Gastroesophageal sphincter (tissue), 4 donors: ENCODE results near the gene NEK7. TPM values are rescaled to one million over a fixed set of nuclear protein-coding genes. Genes with fewer than 3 reads are reported as not detected.
"Not testable (repeated sequence)": the region's sequence is repeated elsewhere in the genome, so short reads cannot be mapped to it uniquely, and the experiment has no call there.

Experiments
- ATAC-seq: fragments of 150-250 bp; one replicate; pipeline ENCODE4 v1.9.1; 2016; ENCODE audit warnings: mild to moderate bottlenecking, moderate library complexity
- H3K27ac ChIP-seq, 4 donors: fragments of 200-600 bp; sonication (generic) in 3 of 4; 1 replicate in 3 of 4; 2 replicates in 1 of 4; pipeline ENCODE4 v1.5.1; 2016 to 2019
- H3K27me3 ChIP-seq: fragments of 200-600 bp; sonication (generic); one replicate; pipeline ENCODE4 v1.5.1; 2019
- H3K36me3 ChIP-seq, 2 donors: fragments of 200-600 bp; sonication (generic); one replicate each; pipeline ENCODE4 v1.5.1; 2019; ENCODE audit warnings: control low read depth in 1 of 2
- H3K4me1 ChIP-seq, 3 donors: fragments of 200-600 bp; sonication (generic); 1 replicate in 2 of 3; 2 replicates in 1 of 3; pipeline ENCODE4 v1.5.1; 2016 to 2019; ENCODE audit warnings: control low read depth in 2 of 3
- H3K4me3 ChIP-seq, 2 donors: fragments of 200-600 bp; sonication (generic); one replicate each; pipeline ENCODE4 v1.5.1; 2019; ENCODE audit warnings: mild to moderate bottlenecking in 1 of 2, moderate library complexity in 1 of 2
- H3K9me3 ChIP-seq, 3 donors: fragments of 200-600 bp; sonication (generic); one replicate each; pipeline ENCODE4 v1.5.1; 2017 to 2019; ENCODE audit warnings: control low read depth in 2 of 3
- EP300 ChIP-seq: sonication (generic); formaldehyde crosslinking; IDR thresholded peaks from one replicate; pipeline ENCODE4 v1.6.1; 2017; ENCODE audit warnings: antibody characterized with exemption, mild to moderate bottlenecking
- POLR2A ChIP-seq, 2 donors: fragments of 450-650 bp; IDR thresholded peaks; one replicate each; pipeline ENCODE4 v1.6.1; 2017; ENCODE audit warnings: antibody characterized with exemption in 2 of 2, mild to moderate bottlenecking in 2 of 2, moderate library complexity in 1 of 2
- POLR2AphosphoS5 ChIP-seq: sonication (generic); formaldehyde crosslinking; IDR thresholded peaks from one replicate; pipeline ENCODE4 v1.6.1; 2017; ENCODE audit warnings: antibody characterized with exemption
- WGBS, 2 donors: methylation state at CpG; one replicate each; pipeline ENCODE4 v1.1.5; 2018; ENCODE audit warnings: low coverage in 1 of 2; 5-methylcytosine and 5-hydroxymethylcytosine counted together
- total RNA-seq, 4 donors: library from RNA; depleted of rRNA; stranded (reverse); fragments of >200 nt; gene quantifications; one replicate each; pipeline ENCODE4 v1.1.0, GENCODE V29; 2016
- TF ChIP-seq, protein P1 (sequence below), 4 experiments: fragments of 200-600 bp in 2 of 4; fragments of 450-650 bp in 2 of 4; sonication (generic) in 1 of 4; IDR thresholded peaks; one replicate each; pipeline ENCODE4 v1.5.1; 2017 to 2019; ENCODE audit warnings: antibody characterized with exemption in 4 of 4, mild to moderate bottlenecking in 2 of 4, moderate library complexity in 2 of 4

The NEK7 gene
- total RNA-seq, 4 donors from 2014 or later: 114 to 250 (median 181) TPM

DNA sequence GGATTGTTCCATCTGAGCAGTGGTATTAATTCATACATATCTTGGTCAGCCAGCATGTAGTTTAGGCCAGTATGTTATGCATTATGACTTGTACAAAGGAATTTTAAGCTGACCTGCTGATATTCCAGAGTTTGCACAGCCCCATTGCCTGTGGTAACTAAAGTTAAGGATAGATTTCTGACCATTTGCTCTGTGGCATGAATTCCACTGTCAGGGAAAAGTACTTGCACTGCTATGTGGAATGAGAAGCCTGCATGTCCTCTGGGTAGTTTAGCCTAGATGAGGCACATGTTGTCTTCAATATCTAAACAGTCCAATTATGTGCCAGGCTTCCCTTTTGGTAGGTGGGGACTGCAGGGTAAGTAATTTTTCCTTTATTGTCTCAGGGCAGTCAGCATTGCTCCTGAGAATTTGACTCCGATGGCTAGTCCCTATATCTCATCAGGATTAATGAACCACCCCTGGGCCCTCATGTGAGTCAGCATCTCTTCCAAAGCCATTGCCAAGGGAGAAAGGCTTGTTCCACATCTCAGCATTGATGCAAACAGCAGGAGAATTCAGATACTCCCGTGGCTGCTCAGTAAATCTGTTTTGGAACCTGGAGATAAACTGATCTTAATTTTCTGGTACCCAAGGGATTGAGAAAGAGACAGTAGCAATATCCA is 30.2 kb downstream of the NEK7 start:
- H3K27me3 ChIP-seq: no peaks in the 10 kb centered on the region
- TF ChIP-seq, protein P1, sequence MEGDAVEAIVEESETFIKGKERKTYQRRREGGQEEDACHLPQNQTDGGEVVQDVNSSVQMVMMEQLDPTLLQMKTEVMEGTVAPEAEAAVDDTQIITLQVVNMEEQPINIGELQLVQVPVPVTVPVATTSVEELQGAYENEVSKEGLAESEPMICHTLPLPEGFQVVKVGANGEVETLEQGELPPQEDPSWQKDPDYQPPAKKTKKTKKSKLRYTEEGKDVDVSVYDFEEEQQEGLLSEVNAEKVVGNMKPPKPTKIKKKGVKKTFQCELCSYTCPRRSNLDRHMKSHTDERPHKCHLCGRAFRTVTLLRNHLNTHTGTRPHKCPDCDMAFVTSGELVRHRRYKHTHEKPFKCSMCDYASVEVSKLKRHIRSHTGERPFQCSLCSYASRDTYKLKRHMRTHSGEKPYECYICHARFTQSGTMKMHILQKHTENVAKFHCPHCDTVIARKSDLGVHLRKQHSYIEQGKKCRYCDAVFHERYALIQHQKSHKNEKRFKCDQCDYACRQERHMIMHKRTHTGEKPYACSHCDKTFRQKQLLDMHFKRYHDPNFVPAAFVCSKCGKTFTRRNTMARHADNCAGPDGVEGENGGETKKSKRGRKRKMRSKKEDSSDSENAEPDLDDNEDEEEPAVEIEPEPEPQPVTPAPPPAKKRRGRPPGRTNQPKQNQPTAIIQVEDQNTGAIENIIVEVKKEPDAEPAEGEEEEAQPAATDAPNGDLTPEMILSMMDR (IDR thresholded peaks at IDR 0.05): no peak
- no peak for TF ChIP-seq POLR2AphosphoS5
- TF ChIP-seq POLR2A (IDR thresholded peaks at IDR 0.05): no peak
- no peak for TF ChIP-seq EP300
- no peak for ATAC-seq
- H3K4me3 ChIP-seq: no peak overlapping the region
- no peaks in the 10 kb centered on the region for H3K36me3 ChIP-seq
- H3K4me1 ChIP-seq: peaks cover 0 to 39% (median 4%) of the 10 kb centered on the region in 3 donors
- H3K27ac ChIP-seq: no peak overlapping the region
- 67 to 75% methylated on average over 2 of the region's 2 CpGs for WGBS, 2 donors
- no peaks in the 10 kb centered on the region for H3K9me3 ChIP-seq

DNA sequence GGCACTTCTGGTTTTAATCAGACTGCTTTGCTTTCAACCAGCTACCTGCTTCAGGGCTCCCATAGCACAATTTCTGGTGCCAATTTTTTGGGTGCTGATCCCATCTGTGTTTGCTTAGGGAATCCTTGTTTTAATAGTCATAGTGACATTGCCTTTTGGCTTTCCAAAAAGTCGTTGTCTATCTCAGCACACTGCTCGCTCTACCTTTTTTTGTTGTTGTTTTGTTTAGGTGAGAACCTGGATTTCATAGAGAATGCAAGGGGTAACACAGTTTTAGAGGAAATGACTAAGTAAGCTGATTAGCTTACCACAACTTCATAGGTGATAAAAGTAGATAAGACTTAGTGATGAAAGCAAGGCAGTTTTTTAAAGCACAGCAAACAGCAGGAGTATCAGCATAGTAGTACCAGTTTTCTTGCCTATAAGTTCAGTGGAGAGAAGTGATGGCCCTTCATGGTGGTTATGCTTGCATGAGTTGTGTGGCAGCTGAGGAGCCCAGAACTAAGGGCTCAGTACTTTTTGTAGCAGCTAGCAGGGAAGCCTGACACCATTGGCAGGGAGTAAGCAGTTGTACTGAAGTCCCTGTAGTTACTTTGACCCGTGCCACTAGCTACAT is 31.3 kb downstream of the NEK7 start:
- H3K27me3 ChIP-seq: no peaks in the 10 kb centered on the region
- TF ChIP-seq POLR2A (IDR thresholded peaks at IDR 0.05) (no peak), POLR2AphosphoS5 (no peak), EP300 (no peak)
- TF ChIP-seq, protein P1 (IDR thresholded peaks at IDR 0.05): no peak
- H3K4me3 ChIP-seq: no peak overlapping the region
- ATAC-seq: no peak
- H3K27ac ChIP-seq: no peak overlapping the region
- H3K9me3 ChIP-seq: no peaks in the 10 kb centered on the region
- H3K4me1 ChIP-seq: peaks cover 0 to 39% (median 4%) of the 10 kb centered on the region in 3 donors
- whole genome bisulfite sequencing, 2 donors: 56 to 95% methylated on average over 3 of the region's 3 CpGs
- H3K36me3 ChIP-seq: no peaks in the 10 kb centered on the region

DNA sequence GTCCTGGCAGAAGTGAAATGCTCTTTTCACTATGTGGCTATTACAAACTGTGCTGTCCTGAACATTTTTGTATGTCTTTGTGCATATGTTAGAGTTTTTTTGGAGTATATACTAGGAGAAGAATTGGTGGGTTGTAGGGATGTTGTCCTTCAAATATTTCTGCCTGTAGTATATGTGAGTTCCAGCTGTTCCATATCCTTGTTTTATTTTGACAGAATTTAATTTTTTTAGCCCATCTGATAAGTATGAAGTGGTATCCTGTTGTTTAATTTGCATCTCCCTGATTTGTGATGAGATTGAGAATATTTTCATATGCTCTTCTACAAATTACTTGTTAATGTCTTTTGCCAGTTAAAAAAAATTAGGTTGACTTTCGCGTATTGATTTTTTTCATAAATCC is 34.3 kb downstream of the NEK7 start:
- TF ChIP-seq POLR2AphosphoS5 (no peak), POLR2A (IDR thresholded peaks at IDR 0.05) (no peak)
- ATAC-seq: no peak
- no peaks in the 10 kb centered on the region for H3K27me3 ChIP-seq
- no peak overlapping the region for H3K27ac ChIP-seq
- no peaks in the 10 kb centered on the region for H3K36me3 ChIP-seq
- peaks cover 0 to 40% (median 4%) of the 10 kb centered on the region in 3 donors for H3K4me1 ChIP-seq
- H3K4me3 ChIP-seq: no peak overlapping the region
- H3K9me3 ChIP-seq: no peaks in the 10 kb centered on the region
- whole genome bisulfite sequencing, 2 donors: 93 to 94% methylated on average over 2 of the region's 2 CpGs

DNA sequence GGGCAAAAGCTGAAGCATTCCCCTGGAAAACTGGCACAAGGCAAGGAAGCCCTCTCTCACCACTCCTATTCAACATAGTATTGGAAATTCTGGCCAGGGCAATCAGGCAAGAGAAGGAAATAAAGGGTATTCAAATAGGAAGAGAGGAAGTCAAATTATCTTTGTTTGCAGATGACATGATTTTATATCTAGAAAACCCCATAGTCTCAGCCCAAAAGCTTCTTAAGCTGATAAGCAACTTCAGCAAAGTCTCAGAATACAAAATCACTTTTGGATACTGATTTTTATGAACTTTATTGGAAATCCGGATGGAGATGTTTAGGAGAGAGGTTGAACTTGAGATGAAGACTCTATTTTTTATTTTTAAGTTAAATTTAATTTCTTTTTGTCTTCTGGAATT is 37.1 kb downstream of the NEK7 start:
- H3K27me3 ChIP-seq, H3K36me3 ChIP-seq, H3K9me3 ChIP-seq, H3K4me3 ChIP-seq, ATAC-seq, H3K27ac ChIP-seq: not testable (repeated sequence)
- 17 to 87% methylated on average over 1 of the region's 1 CpG for WGBS, 2 donors
- peaks cover 0 to 33% (median 9%) of the 10 kb centered on the region in 3 donors for H3K4me1 ChIP-seq

DNA sequence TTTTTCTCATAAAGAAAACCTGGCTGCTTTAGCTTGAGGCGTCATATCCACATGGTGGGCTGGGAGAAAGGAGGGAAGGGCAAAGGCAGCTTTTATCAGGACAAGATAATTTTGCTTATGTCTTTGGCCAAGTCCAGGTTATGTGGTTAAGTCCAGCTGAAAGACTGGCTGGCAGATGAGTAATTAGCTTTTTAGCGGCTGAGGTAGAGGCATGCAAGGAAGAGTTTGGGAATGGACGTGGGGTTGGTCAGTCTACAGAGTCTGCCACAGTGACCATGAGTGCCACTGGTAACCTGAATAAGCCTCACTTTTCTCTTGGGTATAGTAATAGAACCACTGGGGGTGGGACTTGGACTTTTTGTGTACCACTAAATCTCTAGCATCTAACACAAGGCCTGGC is 39.8 kb downstream of the NEK7 start:
- no peak for TF ChIP-seq POLR2AphosphoS5
- TF ChIP-seq, protein P1 (IDR thresholded peaks at IDR 0.05): no peak
- TF ChIP-seq EP300: no peak
- TF ChIP-seq POLR2A (IDR thresholded peaks at IDR 0.05): no peak
- Histone ChIP-seq H3K4me1 (peaks cover 2 to 45% (median 13%) of the 10 kb centered on the region in 3 donors), H3K27me3 (no peaks in the 10 kb centered on the region), H3K4me3 (no peak overlapping the region), H3K9me3 (no peaks in the 10 kb centered on the region), H3K36me3 (no peaks in the 10 kb centered on the region), H3K27ac (no peak overlapping the region)
- WGBS, 2 donors: 59 to 93% methylated on average over 2 of the region's 3 CpGs
- ATAC-seq: no peak

DNA sequence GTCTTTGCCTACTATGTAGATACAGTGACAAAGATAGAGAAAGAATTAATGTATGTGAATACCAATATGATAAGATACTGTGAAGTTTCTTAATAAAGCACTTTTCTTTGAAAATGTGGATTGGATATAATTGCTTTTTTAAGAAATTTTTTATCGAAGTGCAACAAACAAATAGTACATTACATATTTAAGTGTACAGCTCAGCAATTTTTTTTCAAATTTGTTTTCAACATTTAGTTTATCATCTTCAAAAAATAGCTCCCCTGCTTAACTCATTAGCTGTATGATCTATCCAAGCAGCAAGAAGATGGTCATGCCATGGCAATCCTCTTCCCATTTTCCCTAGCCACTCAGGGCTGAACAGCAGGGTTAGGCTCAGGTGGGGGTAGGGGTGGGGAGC is 40.5 kb downstream of the NEK7 start:
- Histone ChIP-seq H3K9me3 (no peaks in the 10 kb centered on the region), H3K4me3 (no peak overlapping the region), H3K27ac (no peak overlapping the region), H3K27me3 (no peaks in the 10 kb centered on the region), H3K36me3 (no peaks in the 10 kb centered on the region), H3K4me1 (peaks cover 2 to 51% (median 18%) of the 10 kb centered on the region in 3 donors)
- WGBS, 2 donors: 100% methylated on average over 1 of the region's 1 CpG
- no peak for ATAC-seq
- TF ChIP-seq, protein P1 (IDR thresholded peaks at IDR 0.05): no peak
- TF ChIP-seq EP300: no peak
- no peak for TF ChIP-seq POLR2AphosphoS5
- no peak for TF ChIP-seq POLR2A (IDR thresholded peaks at IDR 0.05)
